ENCODE measurements around the gene RBM19.

- TF ChIP-seq, protein P1, sequence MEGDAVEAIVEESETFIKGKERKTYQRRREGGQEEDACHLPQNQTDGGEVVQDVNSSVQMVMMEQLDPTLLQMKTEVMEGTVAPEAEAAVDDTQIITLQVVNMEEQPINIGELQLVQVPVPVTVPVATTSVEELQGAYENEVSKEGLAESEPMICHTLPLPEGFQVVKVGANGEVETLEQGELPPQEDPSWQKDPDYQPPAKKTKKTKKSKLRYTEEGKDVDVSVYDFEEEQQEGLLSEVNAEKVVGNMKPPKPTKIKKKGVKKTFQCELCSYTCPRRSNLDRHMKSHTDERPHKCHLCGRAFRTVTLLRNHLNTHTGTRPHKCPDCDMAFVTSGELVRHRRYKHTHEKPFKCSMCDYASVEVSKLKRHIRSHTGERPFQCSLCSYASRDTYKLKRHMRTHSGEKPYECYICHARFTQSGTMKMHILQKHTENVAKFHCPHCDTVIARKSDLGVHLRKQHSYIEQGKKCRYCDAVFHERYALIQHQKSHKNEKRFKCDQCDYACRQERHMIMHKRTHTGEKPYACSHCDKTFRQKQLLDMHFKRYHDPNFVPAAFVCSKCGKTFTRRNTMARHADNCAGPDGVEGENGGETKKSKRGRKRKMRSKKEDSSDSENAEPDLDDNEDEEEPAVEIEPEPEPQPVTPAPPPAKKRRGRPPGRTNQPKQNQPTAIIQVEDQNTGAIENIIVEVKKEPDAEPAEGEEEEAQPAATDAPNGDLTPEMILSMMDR (conservative IDR thresholded peaks at IDR 0.05 in 1 of 2, IDR thresholded peaks at IDR 0.05 in 1 of 2; ENCODE audit: low read depth in 1 of 2, low read length in 2 of 2) = no peak
- TF ChIP-seq EZH2 (IDR thresholded peaks at IDR 0.05; ENCODE audit: low read length, missing control alignments) = no peak
Observed at GRCh38 chr12:113826805-113827538, 139.2 kb downstream of the RBM19 start.
